ENCODE data around the gene IRF9.

Gene IRF9

DNA sequence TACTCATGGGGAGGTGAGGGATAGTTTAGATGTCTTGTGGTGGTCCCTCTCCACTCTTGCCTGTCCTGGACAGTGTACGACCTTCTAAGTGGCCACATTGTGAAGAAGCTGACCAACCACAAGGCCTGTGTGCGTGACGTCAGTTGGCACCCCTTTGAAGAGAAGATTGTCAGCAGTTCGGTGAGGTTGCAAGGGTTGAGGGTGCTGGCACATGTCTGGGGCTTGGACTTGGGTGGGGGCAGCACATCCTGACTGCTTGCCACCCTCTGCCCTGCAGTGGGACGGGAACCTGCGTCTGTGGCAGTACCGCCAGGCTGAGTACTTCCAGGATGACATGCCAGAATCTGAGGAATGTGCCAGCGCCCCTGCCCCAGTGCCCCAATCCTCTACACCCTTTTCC is 38.2 kb upstream of the IRF9 start:
- TF ChIP-seq EZH2 (IDR thresholded peaks at IDR 0.05; ENCODE audit: borderline replicate concordance, low read depth, low read length, severe bottlenecking): no peak
- TF ChIP-seq, protein P1, sequence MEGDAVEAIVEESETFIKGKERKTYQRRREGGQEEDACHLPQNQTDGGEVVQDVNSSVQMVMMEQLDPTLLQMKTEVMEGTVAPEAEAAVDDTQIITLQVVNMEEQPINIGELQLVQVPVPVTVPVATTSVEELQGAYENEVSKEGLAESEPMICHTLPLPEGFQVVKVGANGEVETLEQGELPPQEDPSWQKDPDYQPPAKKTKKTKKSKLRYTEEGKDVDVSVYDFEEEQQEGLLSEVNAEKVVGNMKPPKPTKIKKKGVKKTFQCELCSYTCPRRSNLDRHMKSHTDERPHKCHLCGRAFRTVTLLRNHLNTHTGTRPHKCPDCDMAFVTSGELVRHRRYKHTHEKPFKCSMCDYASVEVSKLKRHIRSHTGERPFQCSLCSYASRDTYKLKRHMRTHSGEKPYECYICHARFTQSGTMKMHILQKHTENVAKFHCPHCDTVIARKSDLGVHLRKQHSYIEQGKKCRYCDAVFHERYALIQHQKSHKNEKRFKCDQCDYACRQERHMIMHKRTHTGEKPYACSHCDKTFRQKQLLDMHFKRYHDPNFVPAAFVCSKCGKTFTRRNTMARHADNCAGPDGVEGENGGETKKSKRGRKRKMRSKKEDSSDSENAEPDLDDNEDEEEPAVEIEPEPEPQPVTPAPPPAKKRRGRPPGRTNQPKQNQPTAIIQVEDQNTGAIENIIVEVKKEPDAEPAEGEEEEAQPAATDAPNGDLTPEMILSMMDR (IDR thresholded peaks at IDR 0.05; ENCODE audit: borderline replicate concordance, extremely low read depth, low read length, poor library complexity, severe bottlenecking): no peak
- Histone ChIP-seq H3K9ac (ENCODE audit: low read depth, low read length) (no peak overlapping the region), H3K79me2 (ENCODE audit: insufficient read depth, low read length) (no peaks in the 10 kb centered on the region), H3K9me3 (ENCODE audit: insufficient read depth, low read length, severe bottlenecking) (no peaks in the 10 kb centered on the region), H3K27me3 (ENCODE audit: insufficient read depth, low read length, poor library complexity) (no peaks in the 10 kb centered on the region), H4K20me1 (ENCODE audit: insufficient read depth, low read length) (no peaks in the 10 kb centered on the region), H3K36me3 (ENCODE audit: insufficient read depth, low read length) (peaks cover 59% of the 10 kb centered on the region), H2AFZ (ENCODE audit: low read depth, low read length) (no peak overlapping the region), H3K4me1 (ENCODE audit: insufficient read depth, low read length) (no peaks in the 10 kb centered on the region), H3K27ac (ENCODE audit: low read length) (0 out of 2 replicates have a peak overlapping the region, but pooled peaks have one; percentile 16), H3K4me2 (ENCODE audit: insufficient read depth, low read length) (no peak overlapping the region), H3K4me3 (ENCODE audit: low read depth in 1 of 2, low read length in 2 of 2) (no peak overlapping the region)
- DNase-seq (no peak), ATAC-seq (ENCODE audit: insufficient read depth, low read depth) (no peak)

DNA sequence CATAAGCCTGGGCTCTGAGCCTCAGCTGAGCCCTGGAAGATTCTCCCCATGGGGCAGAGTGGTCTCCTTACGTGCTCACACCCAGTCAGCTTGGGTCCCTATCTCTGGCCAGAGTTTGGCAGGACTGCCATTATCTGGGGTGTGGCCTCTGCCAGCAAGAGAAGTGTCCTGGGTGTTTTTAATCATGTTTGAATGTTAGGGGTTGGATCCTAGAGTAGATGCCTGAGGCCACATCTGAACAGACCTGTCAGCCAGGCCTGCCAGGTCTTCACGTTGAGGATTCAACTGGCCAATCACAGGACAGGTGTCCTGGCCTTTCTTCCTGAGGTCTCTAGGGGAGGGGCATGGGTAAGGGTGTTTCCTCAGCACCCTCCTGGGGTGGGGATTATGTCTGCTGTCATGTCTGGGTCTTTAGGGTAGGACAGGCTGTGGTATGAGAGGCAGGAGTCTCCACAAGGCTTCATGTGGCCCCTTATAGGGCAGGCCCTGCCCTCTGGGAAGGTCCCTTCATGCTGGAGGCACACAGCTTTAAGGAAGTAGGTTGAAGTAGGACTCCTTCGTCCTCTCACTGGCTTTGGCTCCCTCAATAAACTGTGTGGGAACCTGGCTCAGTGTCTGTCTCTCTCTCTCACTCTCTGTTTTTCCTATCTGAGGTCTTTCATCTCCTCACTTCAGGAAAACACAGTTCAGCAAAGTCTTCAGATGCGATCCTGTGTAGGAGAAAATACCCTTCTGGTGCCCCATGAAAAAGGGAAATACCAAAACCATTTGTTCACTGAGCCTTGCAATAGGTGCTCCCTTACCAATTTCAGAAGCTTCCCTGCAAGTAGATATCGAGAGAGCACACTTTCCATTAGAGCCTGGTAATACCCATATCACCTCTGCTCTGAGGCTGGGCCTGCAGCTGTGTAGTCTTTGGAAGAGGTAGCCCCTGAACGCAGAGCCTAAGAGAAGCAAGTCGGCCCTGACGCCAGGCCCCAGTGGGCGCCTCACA is 37.3 kb upstream of the IRF9 start:
- ATAC-seq (ENCODE audit: insufficient read depth, low read depth): no peak
- TF ChIP-seq EZH2 (IDR thresholded peaks at IDR 0.05; ENCODE audit: borderline replicate concordance, low read depth, low read length, severe bottlenecking): no peak
- TF ChIP-seq, protein P1 (IDR thresholded peaks at IDR 0.05; ENCODE audit: borderline replicate concordance, extremely low read depth, low read length, poor library complexity, severe bottlenecking): no peak
- Histone ChIP-seq H3K4me1 (ENCODE audit: insufficient read depth, low read length) (no peaks in the 10 kb centered on the region), H3K9me3 (ENCODE audit: insufficient read depth, low read length, severe bottlenecking) (no peaks in the 10 kb centered on the region), H2AFZ (ENCODE audit: low read depth, low read length) (no peak overlapping the region), H3K9ac (ENCODE audit: low read depth, low read length) (no peak overlapping the region), H4K20me1 (ENCODE audit: insufficient read depth, low read length) (no peaks in the 10 kb centered on the region), H3K79me2 (ENCODE audit: insufficient read depth, low read length) (no peaks in the 10 kb centered on the region), H3K4me2 (ENCODE audit: insufficient read depth, low read length) (no peak overlapping the region), H3K36me3 (ENCODE audit: insufficient read depth, low read length) (peaks cover 51% of the 10 kb centered on the region), H3K27me3 (ENCODE audit: insufficient read depth, low read length, poor library complexity) (no peaks in the 10 kb centered on the region), H3K27ac (ENCODE audit: low read length) (no peak overlapping the region), H3K4me3 (ENCODE audit: low read depth in 1 of 2, low read length in 2 of 2) (no peak overlapping the region)
- DNase-seq: no peak

DNA sequence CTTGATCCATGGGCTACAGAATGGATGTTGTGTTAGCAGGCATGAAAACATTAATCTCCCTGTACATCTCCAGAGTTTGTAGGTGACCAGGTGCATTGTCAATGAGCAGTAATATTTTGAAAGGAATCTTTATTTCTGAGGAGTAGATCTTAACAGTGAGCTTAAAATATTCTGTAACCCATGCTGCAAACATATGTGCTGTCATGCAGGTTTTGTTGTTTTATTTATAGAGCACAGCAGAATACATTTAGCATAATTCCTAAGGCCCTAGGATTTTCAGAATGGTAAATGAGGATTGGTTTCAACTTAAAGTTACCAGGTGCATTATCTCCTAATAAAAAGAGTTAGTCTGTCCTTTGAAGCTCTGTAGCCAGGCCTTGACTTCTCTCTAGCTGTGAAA is 34.1 kb upstream of the IRF9 start:
- Histone ChIP-seq H3K79me2 (ENCODE audit: insufficient read depth, low read length) (no peaks in the 10 kb centered on the region), H3K27ac (ENCODE audit: low read length) (no peak overlapping the region), H3K9me3 (ENCODE audit: insufficient read depth, low read length, severe bottlenecking) (no peaks in the 10 kb centered on the region), H3K4me1 (ENCODE audit: insufficient read depth, low read length) (no peaks in the 10 kb centered on the region), H3K36me3 (ENCODE audit: insufficient read depth, low read length) (peaks cover 23% of the 10 kb centered on the region), H3K4me2 (ENCODE audit: insufficient read depth, low read length) (no peak overlapping the region), H3K9ac (ENCODE audit: low read depth, low read length) (no peak overlapping the region), H2AFZ (ENCODE audit: low read depth, low read length) (no peak overlapping the region), H3K27me3 (ENCODE audit: insufficient read depth, low read length, poor library complexity) (no peaks in the 10 kb centered on the region), H4K20me1 (ENCODE audit: insufficient read depth, low read length) (no peaks in the 10 kb centered on the region), H3K4me3 (ENCODE audit: low read depth in 1 of 2, low read length in 2 of 2) (no peak overlapping the region)
- TF ChIP-seq, protein P1 (IDR thresholded peaks at IDR 0.05; ENCODE audit: borderline replicate concordance, extremely low read depth, low read length, poor library complexity, severe bottlenecking): no peak
- no peak for TF ChIP-seq EZH2 (IDR thresholded peaks at IDR 0.05; ENCODE audit: borderline replicate concordance, low read depth, low read length, severe bottlenecking)
- ATAC-seq (ENCODE audit: insufficient read depth, low read depth) (no peak), DNase-seq (no peak)
